Hypothalamus (tissue), 51 donors: Measurements from ENCODE around the gene SURF2.

Experiments
- DNase-seq, 51 donors: peaks; one replicate each; lab custom pipeline; 2025; lab: John Stamatoyannopoulos, UW

The SURF2 gene

GRCh38 chr9:133352635-133353340 is 3.6 kb upstream of the SURF2 start:
- no peak for DNase-seq

- DNase-seq = no peak
Measured at GRCh38 chr9:133353548-133353947, 2.8 kb upstream of the SURF2 start.

- no peak for DNase-seq
Measured at GRCh38 chr9:133354766-133355165, 1.6 kb upstream of the SURF2 start.

- no peak for DNase-seq
Measured at GRCh38 chr9:133355881-133356357, 431 bp upstream of the SURF2 start.

- DNase-seq = no peak
Measured at GRCh38 chr9:133357656-133358055, 1.3 kb downstream of the SURF2 start.

GRCh38 chr9:133359399-133360175 is 3.2 kb downstream of the SURF2 start:
- DNase-seq = peak in 2 of 51 donors; percentile 10 to 38

- DNase-seq = no peak
Measured at GRCh38 chr9:133360400-133361393, 4.3 kb downstream of the SURF2 start.

- no peak for DNase-seq
Measured at GRCh38 chr9:133361507-133362092, 5.2 kb downstream of the SURF2 start.

GRCh38 chr9:133362359-133363044 is 6.2 kb downstream of the SURF2 start:
- no peak for DNase-seq

GRCh38 chr9:133366435-133366834 is 10.1 kb downstream of the SURF2 start:
- no peak for DNase-seq

- DNase-seq = no peak
Measured at GRCh38 chr9:133367221-133367620, 10.9 kb downstream of the SURF2 start.

- DNase-seq = no peak
Measured at GRCh38 chr9:133367778-133368177, 11.4 kb downstream of the SURF2 start.

GRCh38 chr9:133368249-133368881 is 12.0 kb downstream of the SURF2 start:
- DNase-seq = no peak

GRCh38 chr9:133369422-133369821 is 13.1 kb downstream of the SURF2 start:
- no peak for DNase-seq

- no peak for DNase-seq
Measured at GRCh38 chr9:133369933-133370332, 13.6 kb downstream of the SURF2 start.

- no peak for DNase-seq
Measured at GRCh38 chr9:133370685-133371084, 14.3 kb downstream of the SURF2 start.

- no peak for DNase-seq
Measured at GRCh38 chr9:133371261-133371711, 14.9 kb downstream of the SURF2 start.

GRCh38 chr9:133372144-133372543 is 15.8 kb downstream of the SURF2 start:
- DNase-seq = no peak

- DNase-seq = no peak
Measured at GRCh38 chr9:133374612-133375115, 18.3 kb downstream of the SURF2 start.
